SIG-M5 treated with dmso at 0.1 percent for 504 hours (cell line): Measurements from ENCODE around the gene WNT7B.

ENCODE experiments used
- DNase-seq: peaks from one replicate; lab custom pipeline; 2025; ENCODE audit not compliant: unreplicated experiment; lab: John Stamatoyannopoulos, UW

WNT7B gene

DNA sequence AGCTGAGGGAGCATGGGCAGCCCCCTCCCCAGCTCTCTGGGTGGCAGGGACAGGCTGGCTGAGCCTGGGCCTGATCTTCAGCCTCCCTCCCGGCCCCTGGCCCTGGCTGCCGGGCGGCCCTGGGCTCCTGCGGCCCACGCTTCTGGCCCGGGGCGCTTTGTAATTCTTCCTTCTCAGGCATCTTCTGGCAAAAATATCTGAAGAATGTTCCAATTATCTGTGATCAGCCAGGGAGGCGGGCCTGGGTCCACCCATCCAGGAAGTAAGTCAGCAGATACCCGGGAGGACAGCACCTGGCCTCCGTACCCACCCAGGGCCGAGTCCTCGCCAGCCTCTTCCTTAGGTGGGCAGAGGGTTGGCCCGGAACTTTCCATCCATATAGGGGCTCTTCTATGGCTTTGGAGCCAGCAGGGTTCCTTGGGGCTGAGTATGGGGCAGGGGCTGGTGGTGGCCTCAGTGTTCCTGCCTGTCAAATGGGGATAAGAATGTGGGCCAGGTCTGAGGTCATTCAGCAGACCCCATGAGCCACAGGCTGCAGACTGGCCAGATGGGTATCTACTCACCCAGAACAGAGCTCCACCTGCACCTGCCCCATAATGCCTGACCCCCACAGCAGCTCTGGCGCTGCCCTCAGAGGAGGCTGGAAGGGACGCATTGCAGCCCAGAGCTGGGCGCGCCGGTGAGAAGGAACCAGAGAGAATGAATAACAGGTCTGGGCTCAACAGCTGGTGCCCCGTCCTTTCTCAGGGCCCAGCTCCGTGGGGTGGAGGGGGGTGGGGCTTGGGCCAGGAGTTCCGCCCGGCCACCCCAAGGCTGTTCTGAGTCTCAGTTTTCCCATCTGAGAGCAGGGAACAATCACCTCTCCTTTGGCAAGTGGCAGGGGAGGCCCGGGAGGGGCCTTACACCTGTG lies 16.2 kb downstream of the WNT7B start:
- DNase-seq: no peak

- DNase-seq: no peak
Observed at GRCh38 chr22:45959719-45960476, 17.1 kb downstream of the WNT7B start.

DNA sequence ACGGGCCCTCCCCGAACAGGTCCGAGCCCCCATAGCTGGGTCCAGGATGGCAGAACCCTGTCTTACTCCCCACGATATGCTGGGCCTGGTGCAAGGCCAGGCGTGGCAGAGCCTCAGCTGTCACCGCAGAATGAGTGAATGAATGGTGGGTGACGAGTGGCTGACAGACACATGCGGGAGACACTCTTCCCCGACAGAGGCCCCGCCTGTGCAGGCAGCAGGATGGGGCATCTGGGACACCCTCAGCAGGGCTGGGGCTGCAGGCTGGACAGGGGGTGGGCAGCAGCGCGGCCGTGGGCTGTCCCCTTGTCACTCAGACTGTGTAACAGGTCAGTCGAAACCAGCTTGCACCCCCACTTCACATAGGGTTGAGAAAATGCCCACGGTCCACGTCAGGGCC lies 18.0 kb downstream of the WNT7B start:
- DNase-seq: no peak

GRCh38 chr22:45957826-45958225 lies 19.1 kb downstream of the WNT7B start:
- DNase-seq: no peak

GRCh38 chr22:45953178-45953577 lies 23.8 kb downstream of the WNT7B start:
- DNase-seq: no peak

DNA sequence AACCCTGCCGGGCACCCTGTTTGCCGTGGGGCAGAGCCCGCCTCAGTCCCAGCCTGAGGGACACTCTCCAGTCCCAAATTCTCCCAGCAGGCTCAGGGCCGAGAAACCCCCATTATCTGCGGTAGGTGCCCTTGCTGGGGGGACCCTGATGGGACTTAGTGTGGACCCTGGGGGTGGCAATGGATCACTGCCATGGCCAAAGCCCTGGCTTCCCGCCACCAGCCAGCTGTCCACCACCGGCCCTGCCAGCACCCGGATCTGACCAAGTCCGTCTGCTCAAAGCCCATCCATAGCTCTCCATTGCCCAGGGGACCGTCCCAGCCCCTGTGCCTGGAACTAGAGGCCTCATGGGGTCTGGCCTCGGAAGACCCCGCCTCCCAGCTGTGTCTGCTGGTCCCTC lies 24.4 kb downstream of the WNT7B start:
- no peak for DNase-seq

GRCh38 chr22:45952151-45952550 lies 24.8 kb downstream of the WNT7B start:
- no peak for DNase-seq

DNA sequence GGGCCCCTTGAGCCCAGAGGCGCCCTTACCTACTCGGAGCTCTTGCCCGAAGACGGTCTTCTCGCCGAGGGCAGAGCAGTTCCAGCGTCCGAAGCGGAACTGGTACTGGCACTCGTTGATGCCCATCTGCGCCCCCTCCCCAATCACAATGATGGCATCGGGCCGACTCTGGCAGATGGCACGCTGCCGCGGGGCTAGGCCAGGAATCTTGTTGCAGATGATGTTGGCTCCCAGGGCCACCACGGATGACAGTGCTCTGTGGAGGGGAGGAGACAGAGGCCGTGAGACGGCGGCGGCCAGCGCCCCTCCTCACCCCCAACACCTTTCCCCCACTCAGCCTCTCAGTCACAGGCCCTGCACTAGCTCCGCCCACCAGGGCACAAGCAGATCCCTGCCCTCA lies 27.1 kb downstream of the WNT7B start:
- DNase-seq: no peak

- no peak for DNase-seq
Observed at GRCh38 chr22:45949258-45949870, 27.6 kb downstream of the WNT7B start.

DNA sequence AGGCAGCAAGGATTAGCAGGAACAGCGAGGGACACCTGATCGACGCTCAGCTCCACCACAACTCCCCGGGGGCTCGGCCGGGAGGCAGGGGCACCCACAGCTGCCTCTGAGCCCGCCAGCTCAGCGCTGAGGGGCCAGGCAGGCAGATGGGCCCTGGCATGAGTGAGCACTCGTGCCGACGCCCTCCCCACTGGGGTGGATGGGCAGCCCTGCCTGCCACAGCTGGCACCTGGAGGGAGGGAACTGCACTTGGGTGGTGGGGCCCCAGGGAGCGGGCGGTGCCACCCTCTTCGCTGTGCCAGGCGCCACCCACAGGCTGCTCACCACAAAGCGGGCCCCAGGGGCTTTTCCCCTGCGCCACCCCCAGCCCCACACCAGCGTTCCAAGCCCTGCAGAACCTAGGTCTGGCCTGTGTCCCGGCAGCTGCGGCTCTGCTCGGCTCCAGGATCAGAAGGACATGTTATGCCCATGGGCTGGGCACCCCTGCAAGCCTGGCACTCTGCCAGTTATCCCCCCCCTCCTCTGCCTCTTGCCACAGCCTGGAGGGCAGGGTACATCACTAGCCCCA lies 28.8 kb downstream of the WNT7B start:
- DNase-seq: no peak

DNA sequence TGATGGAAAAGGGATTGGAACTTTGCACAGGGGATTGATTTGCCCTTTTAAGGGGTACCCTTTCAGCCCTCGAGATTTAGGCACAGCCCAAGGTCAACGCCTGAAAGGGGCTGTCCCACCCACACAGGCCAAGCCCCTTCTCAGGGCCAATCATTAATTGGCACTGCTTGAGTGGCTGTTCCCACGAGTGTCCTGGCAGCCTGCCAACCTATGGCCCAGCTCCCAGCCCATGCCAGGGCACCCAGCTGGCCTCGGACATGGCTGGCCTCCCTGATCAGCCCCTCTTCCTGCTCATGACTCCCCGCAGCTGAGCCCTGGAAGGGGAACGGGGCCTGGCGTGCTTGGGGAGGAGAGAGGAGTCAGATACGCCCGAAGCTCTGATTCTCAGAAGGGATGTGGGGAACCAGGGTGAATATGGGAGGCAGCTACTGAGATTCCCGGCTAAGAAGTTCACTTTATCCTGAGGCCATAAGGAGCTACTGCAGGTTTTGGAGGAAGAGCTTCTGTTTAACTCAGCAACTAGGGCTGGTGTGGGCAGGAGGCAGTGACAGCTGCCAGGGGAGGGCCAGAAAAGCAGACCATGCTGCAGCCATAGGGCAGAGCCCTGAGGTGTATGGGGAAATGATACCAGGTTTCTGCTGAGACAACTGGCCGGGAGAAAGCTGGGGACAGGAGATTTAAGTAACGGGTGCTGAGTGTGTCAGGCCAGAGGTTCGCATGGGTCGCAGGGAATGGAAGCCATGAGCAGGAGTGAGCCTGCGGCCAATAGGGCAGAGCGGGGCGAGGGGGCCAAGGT lies 30.0 kb downstream of the WNT7B start:
- no peak for DNase-seq

DNA sequence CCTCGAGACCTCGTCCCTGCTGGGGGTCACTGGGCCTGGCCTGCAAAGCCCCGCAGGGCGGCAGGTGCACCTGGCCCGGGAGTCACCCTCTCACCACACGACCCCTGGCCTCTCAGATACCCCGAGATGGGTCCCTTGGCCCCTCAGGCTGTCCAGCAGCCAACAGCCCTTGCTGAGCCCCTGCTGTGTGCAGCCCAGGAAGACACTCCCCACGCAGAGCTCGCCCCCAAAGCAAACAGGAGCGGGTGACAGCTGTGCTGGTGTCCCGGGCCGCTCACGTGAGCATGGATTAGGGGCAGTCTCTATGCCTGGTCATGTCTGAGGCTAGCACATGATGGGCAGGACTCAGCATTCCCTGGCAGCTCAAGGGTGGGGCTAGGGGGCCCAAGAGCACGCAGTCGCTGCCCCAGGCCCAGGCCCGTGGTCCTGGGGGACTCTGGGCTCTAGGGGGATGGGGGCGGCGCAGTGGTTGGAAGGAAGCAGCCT lies 31.3 kb downstream of the WNT7B start:
- no peak for DNase-seq

DNA sequence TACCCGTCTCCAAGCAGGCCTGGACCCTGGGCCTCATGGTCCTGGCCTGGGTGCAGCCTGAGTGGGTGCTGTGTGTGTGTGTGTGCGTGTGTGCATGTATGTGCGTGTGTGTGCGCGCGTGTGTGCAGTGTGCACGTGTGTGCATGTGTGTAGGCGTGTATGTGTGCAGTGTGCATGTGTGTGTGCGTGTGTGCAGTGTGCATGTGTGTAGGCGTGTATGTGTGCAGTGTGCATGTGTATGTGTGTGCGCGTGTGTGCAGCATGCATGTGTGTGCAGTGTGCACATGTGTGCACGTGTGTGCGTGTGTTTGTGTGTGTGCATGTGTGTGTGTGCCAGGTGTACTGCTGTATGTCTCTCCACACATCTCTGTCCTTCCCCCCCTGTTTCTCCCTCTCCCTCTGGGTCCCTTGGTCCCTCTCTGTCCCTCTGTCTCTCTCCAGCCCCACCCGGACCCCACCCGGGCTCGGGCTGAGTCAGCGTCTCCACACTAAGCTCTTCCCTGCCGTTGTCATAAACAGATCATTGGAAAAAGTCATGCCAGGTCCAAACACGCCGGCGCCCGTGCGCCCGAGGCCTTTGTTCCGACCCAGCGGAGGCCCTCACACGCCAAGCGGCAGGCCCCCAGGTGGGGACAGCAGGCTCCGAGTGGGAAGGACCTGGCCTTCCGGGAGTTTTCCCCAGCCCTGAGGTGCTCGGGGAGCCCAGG lies 34.0 kb downstream of the WNT7B start:
- DNase-seq: no peak

DNA sequence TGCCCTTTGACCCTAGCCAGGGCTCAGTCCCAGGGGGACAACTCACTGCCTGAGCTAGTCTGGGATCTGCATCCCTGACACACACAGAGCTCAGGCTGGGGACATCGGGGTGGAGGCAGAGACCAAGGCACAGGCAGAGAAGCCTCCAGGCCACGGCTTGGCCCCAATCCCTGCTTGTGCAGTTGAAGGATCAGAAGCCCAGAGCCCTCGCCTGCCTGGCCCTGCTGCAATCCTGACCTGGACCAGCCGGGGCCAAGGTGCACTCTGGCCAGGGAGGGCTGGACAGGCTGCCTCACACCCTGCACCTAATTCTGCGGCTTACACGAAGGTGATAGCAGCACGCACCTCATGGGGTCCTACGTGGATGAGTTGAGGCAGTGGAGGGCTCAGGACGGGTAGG lies 34.6 kb downstream of the WNT7B start:
- DNase-seq: no peak

- DNase-seq: no peak
Observed at GRCh38 chr22:45938913-45939312, 38.0 kb downstream of the WNT7B start.

- no peak for DNase-seq
Observed at GRCh38 chr22:45937960-45938359, 39.0 kb downstream of the WNT7B start.

DNA sequence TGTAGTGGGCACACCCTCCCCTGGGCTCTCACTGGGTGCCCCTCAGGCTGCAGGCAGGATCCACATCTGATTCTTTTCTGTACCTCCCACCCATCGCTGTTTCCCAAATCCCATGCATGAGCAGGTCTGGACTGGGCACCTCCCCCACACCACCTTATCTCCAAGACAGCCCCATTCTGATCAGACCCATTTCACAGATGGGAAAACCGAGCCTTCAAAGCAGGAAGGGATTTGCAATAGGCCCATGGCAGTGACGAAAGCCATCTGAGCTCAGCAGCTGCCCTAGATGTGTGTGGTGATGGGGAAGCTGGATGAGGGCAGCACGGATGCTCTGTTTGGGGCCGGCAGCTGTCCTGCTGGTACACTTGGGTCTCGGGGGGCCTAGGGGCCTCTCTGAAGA lies 41.4 kb downstream of the WNT7B start:
- DNase-seq: no peak

DNA sequence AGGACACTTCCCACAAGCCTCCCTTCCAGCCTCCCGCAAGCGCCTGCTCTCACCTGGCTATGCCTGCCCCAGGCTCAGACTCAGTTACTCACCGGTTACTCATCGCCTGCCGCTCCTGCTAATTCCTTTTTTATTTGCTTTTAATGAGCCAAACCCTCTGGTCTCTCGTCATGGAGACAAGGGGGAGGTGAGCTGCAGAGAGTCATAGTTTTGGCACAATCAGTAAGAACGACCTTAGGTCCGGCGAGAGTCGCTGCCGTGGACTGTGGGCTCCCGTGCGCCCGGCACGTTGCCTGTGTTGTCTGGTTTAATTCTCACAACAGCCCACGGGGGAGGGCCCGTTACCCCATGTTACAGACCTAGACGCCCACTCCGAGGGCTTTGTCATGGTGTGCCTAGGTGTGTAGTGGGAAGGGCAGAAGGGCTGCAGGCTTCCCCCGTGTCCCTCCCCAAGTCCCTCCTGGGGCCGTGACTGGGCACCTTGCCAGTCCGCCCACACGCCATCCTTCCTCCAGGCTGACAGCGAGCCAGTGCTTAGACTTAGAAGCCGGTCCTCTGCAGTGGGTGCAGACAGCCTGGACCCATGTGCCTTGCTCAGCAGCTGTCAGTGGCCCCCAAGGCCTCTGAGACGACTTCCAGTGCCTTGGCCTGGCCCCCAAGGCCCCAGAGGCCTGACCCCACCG lies 42.2 kb downstream of the WNT7B start:
- DNase-seq: peak; percentile 26

DNA sequence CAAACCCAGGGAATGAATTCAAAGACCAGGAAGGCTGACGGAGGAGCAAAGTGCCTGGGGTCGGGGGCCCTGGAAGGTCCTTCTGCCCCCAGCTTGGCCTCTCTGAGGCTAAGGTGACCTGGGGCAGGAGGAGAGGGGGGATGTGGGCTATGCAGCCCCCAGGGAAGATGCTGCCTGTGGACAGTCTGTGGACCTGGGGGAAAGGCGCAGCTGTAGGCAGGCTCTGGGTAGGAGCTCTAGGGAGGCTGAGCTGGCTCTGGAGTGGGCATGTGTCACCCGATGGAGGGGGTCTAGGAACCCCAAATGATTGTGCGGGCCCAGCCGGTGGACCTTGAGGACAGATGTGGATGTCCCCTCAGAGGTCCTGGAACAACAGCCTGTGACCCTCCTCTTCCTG lies 42.8 kb downstream of the WNT7B start:
- DNase-seq: no peak
